ENCODE results near the gene TSNAXIP1.
A peak's percentile ranks its signal among the peaks of the same experiment; 100 is the strongest.

Gene TSNAXIP1

DNA sequence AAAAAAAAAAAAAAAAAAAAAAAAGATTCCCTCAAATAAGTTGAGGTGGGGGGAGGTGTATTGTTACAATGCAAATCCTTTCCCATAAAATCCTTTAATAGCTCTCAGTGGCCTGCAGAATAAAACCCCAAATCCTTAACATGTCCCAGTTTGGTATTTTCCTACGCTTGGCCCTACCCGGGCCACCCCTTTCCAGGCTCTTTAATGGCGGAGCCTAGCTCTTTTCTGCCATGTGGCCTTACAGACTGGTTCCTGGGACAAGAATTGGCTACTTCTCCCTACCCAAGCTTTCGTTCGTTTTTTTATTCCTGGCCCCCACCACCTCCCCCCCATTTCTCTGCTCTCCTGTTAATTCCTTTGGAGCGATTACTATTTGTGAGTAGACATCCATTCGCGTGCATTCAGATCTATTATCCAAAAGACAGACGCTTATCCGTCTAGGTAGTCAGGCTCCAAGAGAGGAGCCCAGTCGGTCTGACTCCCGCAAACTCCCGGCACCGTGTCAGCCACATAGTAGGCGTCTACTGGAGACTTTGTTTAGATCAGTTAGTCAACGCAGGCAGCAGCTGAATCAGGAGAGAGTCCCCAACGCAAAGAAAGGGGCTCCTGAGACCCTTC, 34.6 kb downstream of the TSNAXIP1 start:
- DNase-seq, result no peak

- DNase-seq, result peak; percentile 85
These were observed 35.3 kb downstream of the TSNAXIP1 start, which contains the start of gene THAP11 for GRCh38 chr16:67841816-67842508. Gene THAP11, plus strand, starts transcription at chr16:67842320. Its CDS starts 235 bp downstream, at chr16:67842555.

DNA sequence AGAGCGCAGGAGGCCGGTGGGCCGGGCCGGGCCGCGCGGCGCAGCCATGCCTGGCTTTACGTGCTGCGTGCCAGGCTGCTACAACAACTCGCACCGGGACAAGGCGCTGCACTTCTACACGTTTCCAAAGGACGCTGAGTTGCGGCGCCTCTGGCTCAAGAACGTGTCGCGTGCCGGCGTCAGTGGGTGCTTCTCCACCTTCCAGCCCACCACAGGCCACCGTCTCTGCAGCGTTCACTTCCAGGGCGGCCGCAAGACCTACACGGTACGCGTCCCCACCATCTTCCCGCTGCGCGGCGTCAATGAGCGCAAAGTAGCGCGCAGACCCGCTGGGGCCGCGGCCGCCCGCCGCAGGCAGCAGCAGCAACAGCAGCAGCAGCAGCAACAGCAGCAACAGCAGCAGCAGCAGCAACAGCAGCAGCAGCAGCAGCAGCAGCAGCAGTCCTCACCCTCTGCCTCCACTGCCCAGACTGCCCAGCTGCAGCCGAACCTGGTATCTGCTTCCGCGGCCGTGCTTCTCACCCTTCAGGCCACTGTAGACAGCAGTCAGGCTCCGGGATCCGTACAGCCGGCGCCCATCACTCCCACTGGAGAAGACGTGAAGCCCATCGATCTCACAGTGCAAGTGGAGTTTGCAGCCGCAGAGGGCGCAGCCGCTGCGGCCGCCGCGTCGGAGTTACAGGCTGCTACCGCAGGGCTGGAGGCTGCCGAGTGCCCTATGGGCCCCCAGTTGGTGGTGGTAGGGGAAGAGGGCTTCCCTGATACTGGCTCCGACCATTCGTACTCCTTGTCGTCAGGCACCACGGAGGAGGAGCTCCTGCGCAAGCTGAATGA, 36.0 kb downstream of the TSNAXIP1 start:
- DNase-seq, result peak; percentile 42

- no peak for DNase-seq
These were observed 36.7 kb downstream of the TSNAXIP1 start for GRCh38 chr16:67843343-67843765.

GRCh38 chr16:67844497-67844896, 37.8 kb downstream of the TSNAXIP1 start:
- DNase-seq, result no peak

DNA sequence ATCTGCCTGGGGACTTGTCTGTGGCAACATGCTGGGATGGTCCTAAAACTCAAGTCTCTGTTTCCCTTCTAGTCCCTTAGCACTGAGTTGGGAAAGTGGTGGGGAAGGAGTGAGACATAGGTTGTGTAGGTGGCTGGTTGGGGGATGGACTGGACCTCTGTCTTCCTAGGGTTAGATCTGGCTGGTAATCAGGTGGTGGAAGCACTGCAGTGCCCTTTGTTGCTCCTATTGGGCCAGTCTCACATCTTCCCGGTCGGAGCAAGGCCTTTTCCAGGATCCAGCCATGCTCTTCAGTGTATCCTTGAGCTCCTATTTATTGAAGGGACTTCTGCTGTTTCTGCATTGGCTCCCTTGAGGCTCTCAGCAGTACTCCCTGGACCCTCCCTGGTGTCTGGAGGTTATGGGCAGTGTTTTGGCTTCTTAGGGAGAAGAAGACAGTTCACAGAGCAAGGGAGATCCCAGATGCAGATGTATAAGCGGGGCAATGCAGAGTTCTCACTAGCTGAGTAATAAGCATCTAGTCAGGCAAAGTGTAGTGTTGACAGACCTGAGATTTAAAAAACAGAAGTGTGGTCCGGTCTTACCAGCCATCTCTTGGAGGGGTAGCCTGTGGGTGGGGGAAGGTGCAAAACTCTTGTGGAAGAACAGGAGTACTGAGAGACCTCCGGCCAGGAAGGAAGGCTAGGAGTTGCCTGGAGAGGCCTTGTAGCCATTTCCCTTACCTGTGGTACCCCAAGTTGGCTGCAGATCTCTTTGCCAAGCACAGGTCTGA, 38.8 kb downstream of the TSNAXIP1 start:
- no peak for DNase-seq

DNA sequence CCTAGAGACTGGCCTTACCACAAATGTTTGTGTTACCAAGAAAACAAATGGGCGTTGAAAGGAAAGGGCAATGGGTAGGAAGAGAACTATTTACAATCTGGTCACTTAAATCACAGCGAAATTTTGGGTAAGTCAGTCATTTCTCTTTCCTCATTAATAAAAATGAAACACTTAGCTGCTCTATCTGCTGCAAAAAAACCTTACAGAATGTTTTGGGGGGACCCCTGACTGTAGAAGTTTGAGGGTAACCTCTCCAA, 39.3 kb downstream of the TSNAXIP1 start:
- DNase-seq, result no peak

GRCh38 chr16:67846320-67847063, 39.8 kb downstream of the TSNAXIP1 start, which contains the start of gene NUTF2:
Gene NUTF2, plus strand, starts transcription at chr16:67846933. Its CDS starts 18,198 bp downstream, at chr16:67865131.
- DNase-seq, result peak; percentile 90

- DNase-seq, result no peak
These were observed 40.6 kb downstream of the TSNAXIP1 start, which contains the start of gene CENPT for GRCh38 chr16:67847064-67847861. Gene CENPT, minus strand, starts transcription at chr16:67847693. Its CDS starts 13,834 bp downstream, at chr16:67833859.

GRCh38 chr16:67848118-67848517, 41.4 kb downstream of the TSNAXIP1 start:
- DNase-seq, result no peak

DNA sequence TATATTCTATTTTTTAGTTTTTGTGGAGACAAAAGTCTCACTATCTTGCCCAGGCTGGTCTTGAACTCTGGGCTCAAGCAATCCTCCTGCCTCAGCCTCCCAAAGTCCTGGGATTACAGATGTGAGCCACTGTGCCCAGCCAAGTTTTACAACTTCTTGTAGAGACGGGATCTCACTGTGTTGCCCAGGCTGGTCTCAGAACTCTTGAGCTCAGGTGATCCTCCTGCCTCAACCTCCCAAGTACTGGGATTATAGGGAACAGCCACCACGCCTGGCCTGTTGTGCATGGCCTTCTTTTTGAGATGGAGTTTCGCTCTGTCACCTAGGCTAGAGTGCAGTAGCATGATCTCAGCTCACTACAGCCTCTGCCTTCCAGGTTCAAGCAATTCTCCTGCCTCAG, 47.0 kb downstream of the TSNAXIP1 start:
- no peak for DNase-seq

DNA sequence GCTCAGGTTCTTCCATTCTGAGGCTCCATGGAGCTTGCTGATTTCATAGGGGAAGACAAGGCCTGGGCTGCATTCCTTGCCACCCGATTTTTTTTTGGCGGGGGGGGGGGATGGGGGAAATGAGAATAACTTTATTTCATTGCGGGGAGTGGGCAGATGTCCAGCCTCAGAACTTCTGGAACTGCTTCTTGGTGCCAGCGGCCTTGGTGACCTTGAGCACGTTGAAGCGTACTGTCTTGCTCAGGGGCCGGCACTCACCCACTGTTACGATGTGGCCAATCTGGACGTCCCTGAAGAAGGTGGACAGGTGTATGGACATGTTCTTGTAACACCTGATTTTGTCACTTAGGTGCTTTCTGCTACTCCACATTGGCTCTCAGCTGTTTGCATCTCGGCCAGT, 49.1 kb downstream of the TSNAXIP1 start:
- no peak for DNase-seq

DNA sequence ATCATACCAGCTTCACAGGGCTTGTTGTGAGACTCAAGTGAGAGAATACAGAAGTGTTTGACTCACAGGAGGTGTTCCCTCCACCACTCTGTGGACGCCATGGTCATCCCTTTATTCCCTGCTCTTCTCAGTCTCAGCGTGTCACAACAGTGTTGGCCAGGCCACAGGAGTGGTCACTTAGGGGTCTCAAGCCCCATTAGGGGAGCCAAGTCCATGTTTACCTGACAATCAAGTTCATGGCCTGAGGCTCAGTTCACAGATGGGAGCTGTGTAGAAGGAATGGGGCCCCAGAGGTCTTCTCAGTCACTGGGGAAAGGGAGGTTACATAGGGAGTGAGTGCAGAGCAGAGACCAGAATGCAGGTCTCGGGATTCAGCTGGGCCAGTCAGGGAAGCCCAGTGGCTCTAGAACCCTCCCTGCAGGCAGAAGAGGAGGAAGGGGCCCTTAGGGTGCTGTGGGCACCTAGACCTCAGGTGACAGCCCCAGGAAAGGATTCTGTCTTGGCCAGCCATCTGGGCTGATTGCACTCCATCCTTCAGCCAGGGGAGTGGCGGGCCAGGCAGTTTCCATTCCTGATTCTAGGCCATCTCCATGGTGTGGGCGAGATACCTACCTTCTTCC, 50.3 kb downstream of the TSNAXIP1 start:
- DNase-seq, result no peak

- peak; percentile 10 for DNase-seq
These were observed 51.0 kb downstream of the TSNAXIP1 start for GRCh38 chr16:67857547-67858233.

GRCh38 chr16:67858500-67858899, 51.8 kb downstream of the TSNAXIP1 start:
- no peak for DNase-seq

DNA sequence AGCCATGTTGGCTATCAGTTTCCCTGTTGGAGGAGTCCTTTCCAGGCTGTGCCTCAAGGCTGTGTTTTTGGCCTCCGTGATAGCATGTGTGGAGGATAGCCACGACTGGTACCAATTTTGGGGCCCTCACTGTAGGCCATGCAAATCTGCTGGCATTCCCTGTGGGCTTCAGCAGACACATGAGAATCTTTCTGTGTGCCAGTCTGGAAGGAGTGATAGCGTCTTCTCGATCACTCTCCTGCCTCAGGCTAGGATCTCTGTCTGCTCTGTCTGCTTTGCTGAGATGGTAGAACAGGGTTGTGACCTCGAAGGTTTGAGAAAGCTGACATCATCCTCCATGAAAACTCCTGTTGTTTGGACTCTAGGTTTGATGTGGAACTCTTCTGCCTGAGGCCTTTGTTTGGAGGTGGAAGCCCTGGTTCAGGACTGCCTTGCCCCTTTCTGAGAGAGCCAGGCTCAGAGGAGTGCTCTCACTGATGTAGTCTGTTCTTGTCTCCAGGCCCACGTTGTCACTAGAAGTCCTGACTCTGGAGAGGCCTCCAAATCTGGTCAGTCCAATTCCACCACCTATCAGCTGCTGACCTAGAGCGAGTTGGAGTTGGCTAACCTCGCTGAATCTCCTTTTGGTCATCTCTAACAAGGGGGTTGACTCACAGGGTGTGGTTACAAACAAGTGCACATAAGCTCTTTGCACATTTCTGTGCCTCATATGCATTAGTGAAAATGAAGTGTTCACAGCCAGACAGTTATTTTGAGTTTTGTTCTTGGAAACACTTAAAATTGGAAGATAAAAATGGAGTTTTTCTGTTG, 54.1 kb downstream of the TSNAXIP1 start:
- DNase-seq, result no peak

- no peak for DNase-seq
These were observed 55.2 kb downstream of the TSNAXIP1 start for GRCh38 chr16:67861877-67862276.

DNA sequence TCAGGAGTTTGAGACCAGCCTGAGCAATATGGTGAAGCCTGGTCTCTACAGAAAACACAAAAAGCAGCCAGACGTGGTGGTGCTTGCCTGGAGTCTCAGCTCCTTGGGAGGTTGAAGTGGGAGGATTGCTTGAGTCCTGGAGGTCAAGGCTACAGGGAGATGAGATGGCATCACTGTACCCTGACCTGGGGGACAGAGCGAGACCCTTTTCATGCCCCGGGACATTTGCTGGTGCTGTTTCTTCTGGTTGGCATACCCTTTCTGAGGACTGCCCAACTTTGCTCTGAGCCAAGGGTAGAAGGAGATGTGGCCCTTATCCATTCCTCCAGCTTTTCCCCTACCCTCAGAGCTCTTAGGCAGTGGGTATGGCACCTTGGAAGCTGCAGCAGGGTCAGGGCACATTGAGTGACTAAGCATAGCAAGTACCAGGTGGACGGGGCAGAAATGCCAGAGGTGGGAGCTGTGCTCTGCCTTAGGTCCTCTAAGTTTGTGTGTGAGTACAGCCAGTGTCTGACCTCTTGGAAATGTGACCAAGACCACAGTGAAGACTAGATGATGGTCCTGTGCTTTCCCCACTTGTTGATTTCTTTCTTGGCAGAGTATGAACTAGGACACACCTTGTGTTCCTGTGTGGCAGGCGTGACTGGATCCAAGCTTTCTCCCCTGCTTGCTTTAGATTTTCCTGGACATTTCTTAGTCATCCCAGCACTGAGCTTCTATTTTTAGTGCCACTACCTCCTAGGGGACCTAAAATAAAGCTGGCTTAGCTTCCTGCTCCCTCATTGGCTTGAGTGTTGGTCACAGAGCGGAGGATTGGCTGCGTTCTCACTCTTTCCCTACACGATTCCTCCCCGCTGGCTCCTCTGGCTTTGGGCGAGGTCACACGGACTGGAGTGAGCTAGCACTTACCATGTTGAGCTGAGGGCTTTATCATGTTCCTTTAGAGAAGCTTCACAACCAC, 56.2 kb downstream of the TSNAXIP1 start:
- DNase-seq, result no peak

Measured in NK-92 treated with Interleukin-12 subunit alpha and Interleukin-12 subunit beta, amount 100 ng/mL, for 24 hours (cell line).